ENCODE data around the gene SMPX. TPM values are rescaled to one million over a fixed set of nuclear protein-coding genes. Genes with fewer than 3 reads are reported as not detected.

The SMPX gene
- total and polyA plus RNA-seq, 9 of the 15 experiments (the other 6 are each of a cell fraction or from before 2014, with no cell fraction given), result not detected

GRCh38 chrX:21683941-21684340 lies 74.0 kb downstream of the SMPX start:
- WGBS (ENCODE audit: insufficient coverage, low coverage, missing lambda C conversion rate), result 0% methylated on average over 1 of the region's 1 CpG
- no peaks in the 10 kb centered on the region for H3K4me1 ChIP-seq (replicated peaks in 1 of 2; ENCODE audit: control insufficient read depth in 2 of 2, insufficient read depth in 2 of 2, low read length in 2 of 2)
- no peaks in the 10 kb centered on the region for H3K9me3 ChIP-seq (replicated peaks; ENCODE audit: control insufficient read depth, insufficient read depth, low read depth, low read length)
- intact Hi-C loops (cut with micrococcal nuclease) (no loop called here), in situ Hi-C loops (cut with MboI) (no loop called here)
- FAIRE-seq (no peak), DNase-seq (ENCODE audit: extremely low read depth in 1 of 4, low spot score in 3 of 4) (no peak), ATAC-seq (no peak)
- no peak overlapping the region for H3K27ac ChIP-seq (ENCODE audit: extremely low read depth, low read depth, low read length)
- no peaks in the 10 kb centered on the region for H3K27me3 ChIP-seq (ENCODE audit: control insufficient read depth in 2 of 2, insufficient read depth in 2 of 2, low read length in 2 of 2)
- ChIA-PET CTCF (ENCODE audit: low intra/inter-chr PET ratio) (no interaction called here), POLR2A (no interaction called here)
- H4K20me1 ChIP-seq (replicated peaks; ENCODE audit: control insufficient read depth, insufficient read depth, low read length), result no peaks in the 10 kb centered on the region
- H3K9me1 ChIP-seq (ENCODE audit: control insufficient read depth, insufficient read depth, low read length), result no peaks in the 10 kb centered on the region
- H3K36me3 ChIP-seq (ENCODE audit: control insufficient read depth, insufficient read depth, low read length), result no peaks in the 10 kb centered on the region
- H3K79me2 ChIP-seq (ENCODE audit: control insufficient read depth, insufficient read depth, low read length), result no peaks in the 10 kb centered on the region
- no peak overlapping the region for H2AFZ ChIP-seq (ENCODE audit: low read depth, low read length)
- no peak overlapping the region for H3K4me3 ChIP-seq
- BruUV-seq (replicated peaks), result no TSS peak
- no peak overlapping the region for H3K9ac ChIP-seq (ENCODE audit: insufficient read depth in 1 of 2, low read depth in 2 of 2, low read length in 2 of 2)
- H3K4me2 ChIP-seq (ENCODE audit: insufficient read depth, low read length), result no peak overlapping the region
- TF ChIP-seq POLR2H (tag; IDR thresholded peaks at IDR 0.05; ENCODE audit: low read depth) (no peak), IFI16 (CRISPR knock-in tag; IDR thresholded peaks at IDR 0.05) (no peak), ARHGAP35 (IDR thresholded peaks at IDR 0.05; ENCODE audit: partially characterized antibody) (no peak), MAFF (IDR thresholded peaks at IDR 0.05; ENCODE audit: low read length) (no peak), ZBTB26 (CRISPR knock-in tag; IDR thresholded peaks at IDR 0.05) (no peak), SETDB1 (IDR thresholded peaks at IDR 0.05; ENCODE audit: low read length) (no peak), MIER1 (IDR thresholded peaks at IDR 0.05; ENCODE audit: low read depth) (no peak), ATF1 (CRISPR knock-in tag; IDR thresholded peaks at IDR 0.05) (no peak), ATF1 (tag; IDR thresholded peaks at IDR 0.05) (no peak), XRCC4 (IDR thresholded peaks at IDR 0.05; ENCODE audit: extremely low read depth, insufficient read depth, insufficient read length) (no peak), TFE3 (CRISPR knock-in tag; IDR thresholded peaks at IDR 0.05) (no peak), PCBP1 (IDR thresholded peaks at IDR 0.05; ENCODE audit: low read depth, low read length, poor library complexity, severe bottlenecking) (no peak), GMEB1 (CRISPR knock-in tag; IDR thresholded peaks at IDR 0.05) (no peak), SIN3B (IDR thresholded peaks at IDR 0.05; ENCODE audit: low read depth) (no peak)

Measured in K562 (cell line).